ENCODE results near the gene GNL3.
A peak's percentile ranks its signal among the peaks of the same experiment; 100 is the strongest.
"Not testable (repeated sequence)": the region's sequence is repeated elsewhere in the genome, so short reads cannot be mapped to it uniquely, and the experiment has no call there.

Gene GNL3

GRCh38 chr3:52685709-52686691 is at the start of gene GNL3, which contains the start of gene PBRM1:
TSS of gene GNL3 (plus strand) at chr3:52686032. CDS start at chr3:52686093, 61 bp downstream.
TSS of gene PBRM1 (minus strand) at chr3:52685913.
- DNase-seq: peak; percentile 62

GRCh38 chr3:52636673-52637072 is 49.2 kb upstream of the GNL3 start:
- DNase-seq: no peak

GRCh38 chr3:52645549-52645948 is 40.3 kb upstream of the GNL3 start:
- no peak for DNase-seq

- DNase-seq: no peak
Observed at GRCh38 chr3:52649461-52650210, 36.2 kb upstream of the GNL3 start.

GRCh38 chr3:52650439-52650838 is 35.4 kb upstream of the GNL3 start:
- DNase-seq: no peak

- no peak for DNase-seq
Observed at GRCh38 chr3:52651592-52651991, 34.2 kb upstream of the GNL3 start.

GRCh38 chr3:52655895-52656294 is 29.9 kb upstream of the GNL3 start:
- no peak for DNase-seq

- no peak for DNase-seq
Observed at GRCh38 chr3:52660046-52660445, 25.8 kb upstream of the GNL3 start.

- no peak for DNase-seq
Observed at GRCh38 chr3:52663098-52663497, 22.7 kb upstream of the GNL3 start.

GRCh38 chr3:52670621-52671521 is 15.0 kb upstream of the GNL3 start:
- DNase-seq: no peak

GRCh38 chr3:52671676-52672075 is 14.2 kb upstream of the GNL3 start:
- no peak for DNase-seq

GRCh38 chr3:52676201-52676600 is 9.6 kb upstream of the GNL3 start:
- DNase-seq: not testable (repeated sequence)

GRCh38 chr3:52678265-52679198 is 7.3 kb upstream of the GNL3 start:
- no peak for DNase-seq

- no peak for DNase-seq
Observed at GRCh38 chr3:52679199-52679538, 6.7 kb upstream of the GNL3 start.

GRCh38 chr3:52679811-52680210 is 6.0 kb upstream of the GNL3 start:
- no peak for DNase-seq

GRCh38 chr3:52681596-52681995 is 4.2 kb upstream of the GNL3 start:
- DNase-seq: no peak

GRCh38 chr3:52682016-52682415 is 3.8 kb upstream of the GNL3 start:
- no peak for DNase-seq

GRCh38 chr3:52683611-52684010 is 2.2 kb upstream of the GNL3 start:
- DNase-seq: no peak

GRCh38 chr3:52684184-52684583 is 1.6 kb upstream of the GNL3 start:
- DNase-seq: no peak

GRCh38 chr3:52685285-52685708 is 535 bp upstream of the GNL3 start:
- peak; percentile 18 for DNase-seq

GRCh38 chr3:52688266-52688665 is 2.4 kb downstream of the GNL3 start:
- no peak for DNase-seq

GRCh38 chr3:52689151-52689550 is 3.3 kb downstream of the GNL3 start:
- no peak for DNase-seq

Measured in NCI-H748 treated with DMSO at 0.1 percent for 48 hours (cell line).